Activated CD4-positive, alpha-beta memory T cell treated with anti-CD3 and anti-CD28 coated beads, Interleukin-2, amount 10 ng/mL, durations not matched to agents 7 days and 5 days (primary cell): ENCODE data around the gene SRGAP2B. TPM values are rescaled to one million over a fixed set of nuclear protein-coding genes. Genes with fewer than 3 reads are reported as not detected.
"Not testable (repeated sequence)": the region's sequence is repeated elsewhere in the genome, so short reads cannot be mapped to it uniquely, and the experiment has no call there.

ENCODE experiments used
- CTCF ChIA-PET: fragments of 350-600 bp; sonication (Branson Sonifier 250); formaldehyde crosslinking; loops from one replicate; lab custom pipeline; 2021; ENCODE audit warnings: antibody characterized with exemption, inconsistent platforms; lab: Charles Lee
- POLR2A ChIA-PET: fragments of 350-600 bp; sonication (Branson Sonifier 250); formaldehyde crosslinking; loops from one replicate; lab custom pipeline; 2021; ENCODE audit warnings: antibody characterized with exemption; lab: Charles Lee
- DNase-seq: peaks from one replicate; pipeline ENCODE4 v3.0.0-alpha.2; 2020
- H3K27ac Mint-ChIP-seq: one replicate; pipeline ENCODE4 v1.8.0; 2021; ENCODE audit warnings: mild to moderate bottlenecking, mixed read lengths
- H3K27me3 Mint-ChIP-seq: one replicate; pipeline ENCODE4 v1.8.0; 2021; ENCODE audit warnings: mixed read lengths
- H3K36me3 Mint-ChIP-seq: one replicate; pipeline ENCODE4 v1.8.0; 2021; ENCODE audit warnings: low read depth, mixed read lengths
- H3K4me1 Mint-ChIP-seq: one replicate; pipeline ENCODE4 v1.8.0; 2021; ENCODE audit warnings: mixed read lengths
- H3K4me3 Mint-ChIP-seq: one replicate; pipeline ENCODE4 v1.8.0; 2021; ENCODE audit warnings: mild to moderate bottlenecking, mixed read lengths
- H3K9me3 Mint-ChIP-seq: one replicate; pipeline ENCODE4 v1.8.0; 2021; ENCODE audit warnings: mixed read lengths
- total RNA-seq, 2 experiments: library from RNA; stranded (reverse); gene quantifications; one replicate each; pipeline ENCODE4 v1.2.3, GENCODE V29; 2021

SRGAP2B gene
- total RNA-seq, 2 experiments from 2014 or later: 39.3 to 43.8 TPM

DNA sequence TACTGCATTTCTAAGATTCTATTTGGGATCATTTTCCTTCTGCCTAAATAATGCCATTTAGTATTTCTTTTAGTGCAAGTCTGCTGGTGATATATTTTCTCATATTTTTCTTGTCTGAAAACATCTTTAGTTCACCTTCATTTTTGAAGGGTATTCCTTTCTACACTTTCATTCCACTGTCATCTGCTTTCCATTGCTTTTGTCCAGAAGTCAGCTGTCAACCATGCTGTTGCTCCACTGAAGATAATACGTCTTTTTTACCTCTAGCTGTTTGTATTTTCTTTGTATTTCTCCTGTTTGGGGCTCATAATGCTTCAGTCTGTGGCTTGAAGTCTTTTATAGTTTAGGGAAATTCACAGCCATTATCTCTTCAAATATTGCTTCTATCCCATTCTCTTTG, 167.8 kb downstream of the SRGAP2B start:
- H3K4me3 Mint-ChIP-seq, H3K27ac Mint-ChIP-seq, H3K4me1 Mint-ChIP-seq, DNase-seq, POLR2A ChIA-PET, CTCF ChIA-PET, H3K36me3 Mint-ChIP-seq, H3K27me3 Mint-ChIP-seq, H3K9me3 Mint-ChIP-seq: not testable (repeated sequence)

DNA sequence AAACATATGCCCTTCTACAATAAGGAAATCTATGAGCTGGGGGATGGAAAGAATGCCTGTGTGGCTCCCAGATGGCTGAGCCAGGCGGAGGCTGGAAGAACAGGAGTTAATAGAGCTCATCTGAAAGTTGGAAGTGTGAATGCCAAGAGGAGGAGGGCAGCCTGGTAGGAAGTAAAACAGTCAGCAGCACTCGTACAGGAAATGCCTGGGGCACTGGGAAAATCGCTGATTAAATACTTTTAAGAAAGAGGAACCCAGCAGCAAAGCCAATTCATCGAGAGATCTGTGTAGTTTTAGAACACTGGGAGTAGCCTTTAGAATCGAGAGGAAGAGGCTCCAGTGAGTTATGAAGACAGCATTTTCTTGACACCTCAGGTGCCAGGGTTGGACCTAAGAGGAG, 171.5 kb downstream of the SRGAP2B start:
- DNase-seq, H3K4me1 Mint-ChIP-seq, POLR2A ChIA-PET, H3K9me3 Mint-ChIP-seq, CTCF ChIA-PET, H3K27me3 Mint-ChIP-seq, H3K27ac Mint-ChIP-seq, H3K36me3 Mint-ChIP-seq, H3K4me3 Mint-ChIP-seq: not testable (repeated sequence)

DNA sequence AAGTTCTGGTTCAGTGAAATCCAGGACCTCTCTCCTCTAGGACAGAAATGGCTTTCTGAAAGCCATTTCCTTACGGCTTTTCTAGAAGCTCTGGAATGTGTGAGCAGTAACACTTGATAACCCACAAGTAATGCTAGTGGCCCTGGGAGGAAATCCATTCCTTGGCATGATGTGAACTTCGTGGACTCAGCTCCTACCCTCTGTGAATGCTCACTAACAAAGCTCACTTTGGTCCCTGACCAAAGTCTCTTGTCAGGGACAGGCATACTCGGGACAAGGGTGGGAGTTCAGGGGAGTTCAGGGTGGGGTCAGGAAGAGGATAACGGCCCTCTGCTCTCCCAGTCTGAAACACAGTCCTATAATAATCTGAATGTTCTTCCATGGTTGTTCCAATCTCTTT, 172.3 kb downstream of the SRGAP2B start:
- CTCF ChIA-PET, POLR2A ChIA-PET, H3K36me3 Mint-ChIP-seq, H3K27me3 Mint-ChIP-seq, DNase-seq, H3K27ac Mint-ChIP-seq, H3K9me3 Mint-ChIP-seq, H3K4me1 Mint-ChIP-seq, H3K4me3 Mint-ChIP-seq: not testable (repeated sequence)

DNA sequence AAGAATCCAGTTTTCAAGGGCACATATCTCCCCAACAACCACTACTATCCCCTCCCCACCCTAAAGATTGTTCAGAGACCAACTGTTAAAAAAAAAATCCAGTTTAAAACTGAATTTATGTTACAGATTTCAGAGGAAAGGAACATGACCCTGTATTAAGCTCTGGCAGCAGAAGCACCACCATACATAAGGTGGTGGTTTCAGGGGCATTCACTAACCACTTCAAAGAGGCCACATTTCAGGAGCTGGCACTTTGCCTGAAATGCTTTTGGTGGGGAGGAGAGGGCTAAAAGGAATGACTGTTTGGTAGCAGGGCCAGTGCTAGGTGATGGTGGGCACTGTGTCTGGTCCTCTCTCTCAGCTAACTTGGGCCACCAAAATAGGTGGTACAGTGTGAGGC, 176.0 kb downstream of the SRGAP2B start:
- H3K27ac Mint-ChIP-seq, CTCF ChIA-PET, H3K4me1 Mint-ChIP-seq, H3K4me3 Mint-ChIP-seq, DNase-seq, POLR2A ChIA-PET, H3K36me3 Mint-ChIP-seq, H3K9me3 Mint-ChIP-seq, H3K27me3 Mint-ChIP-seq: not testable (repeated sequence)

DNA sequence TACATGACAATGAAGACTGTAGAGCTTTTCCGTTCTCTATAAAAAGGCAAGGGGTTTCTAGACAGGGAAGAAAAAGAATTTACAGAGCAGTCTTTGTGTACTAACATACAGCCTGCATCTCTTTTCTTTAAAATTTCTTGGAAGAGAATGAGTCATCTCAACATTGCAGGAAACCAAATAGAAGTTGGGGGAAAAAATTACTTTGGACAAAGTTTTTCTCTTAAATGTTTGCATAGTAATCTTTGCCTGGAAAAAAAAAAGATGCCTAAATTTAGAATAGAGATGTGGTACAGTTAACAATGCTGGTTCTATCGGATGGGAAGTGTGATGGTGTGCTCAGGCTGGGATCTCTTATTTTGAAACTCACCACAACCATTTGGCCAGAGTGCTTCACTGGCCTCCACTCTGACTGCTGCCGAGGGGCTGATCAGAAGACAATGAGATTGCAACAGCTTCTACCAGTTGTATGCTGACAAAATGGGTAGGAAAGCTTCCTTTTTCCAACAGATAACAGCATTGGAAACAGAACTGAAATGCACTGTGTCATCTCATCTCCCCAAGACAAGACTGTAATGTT, 177.0 kb downstream of the SRGAP2B start:
- DNase-seq, H3K4me3 Mint-ChIP-seq, CTCF ChIA-PET, H3K9me3 Mint-ChIP-seq, H3K36me3 Mint-ChIP-seq, POLR2A ChIA-PET, H3K27me3 Mint-ChIP-seq, H3K4me1 Mint-ChIP-seq: not testable (repeated sequence)
- H3K27ac Mint-ChIP-seq: peak overlapping the region; percentile 83

DNA sequence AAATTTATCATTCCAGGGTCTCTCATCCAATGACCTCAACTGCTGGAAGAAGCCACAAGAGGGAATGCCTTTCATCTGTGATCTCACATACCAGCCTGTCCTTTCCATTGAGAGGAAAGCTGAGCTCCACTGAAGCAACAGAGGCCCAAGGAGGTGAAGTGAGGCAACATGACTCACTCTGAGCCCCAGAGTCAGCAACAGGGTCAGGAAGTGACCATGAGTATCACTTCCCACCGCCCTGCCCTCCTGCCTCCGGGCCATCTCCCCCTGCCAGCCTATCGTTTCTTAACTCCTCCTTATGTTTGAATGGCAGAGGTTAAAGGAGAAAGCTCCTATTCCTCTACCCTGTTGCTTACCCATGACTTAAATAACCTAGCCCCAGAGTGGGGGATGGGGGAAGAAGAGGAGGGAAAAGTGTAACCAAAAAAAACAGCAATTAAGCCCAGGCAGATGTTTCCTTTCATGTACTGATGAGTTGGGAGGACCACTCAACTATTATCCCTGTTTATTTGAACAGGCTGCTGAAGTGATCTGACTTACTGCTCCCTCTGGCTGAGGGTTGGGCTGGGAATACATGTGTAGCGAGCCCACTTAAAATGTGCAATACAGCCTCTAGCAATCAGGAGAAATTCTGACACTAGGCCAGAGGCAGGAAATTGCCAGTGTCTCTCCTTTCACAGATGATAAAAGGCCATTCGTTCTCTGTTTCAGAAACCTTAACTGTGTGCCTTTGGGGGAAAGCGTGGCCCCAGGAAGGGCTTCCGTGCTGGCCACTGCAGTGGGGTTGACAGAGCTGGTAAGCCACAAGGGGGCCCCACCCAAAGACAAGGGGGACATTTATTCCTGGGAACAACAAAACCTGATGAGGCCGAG, 177.7 kb downstream of the SRGAP2B start:
- H3K4me3 Mint-ChIP-seq, CTCF ChIA-PET, H3K4me1 Mint-ChIP-seq, POLR2A ChIA-PET, DNase-seq, H3K36me3 Mint-ChIP-seq, H3K27me3 Mint-ChIP-seq, H3K9me3 Mint-ChIP-seq: not testable (repeated sequence)
- peak overlapping the region; percentile 58 for H3K27ac Mint-ChIP-seq

DNA sequence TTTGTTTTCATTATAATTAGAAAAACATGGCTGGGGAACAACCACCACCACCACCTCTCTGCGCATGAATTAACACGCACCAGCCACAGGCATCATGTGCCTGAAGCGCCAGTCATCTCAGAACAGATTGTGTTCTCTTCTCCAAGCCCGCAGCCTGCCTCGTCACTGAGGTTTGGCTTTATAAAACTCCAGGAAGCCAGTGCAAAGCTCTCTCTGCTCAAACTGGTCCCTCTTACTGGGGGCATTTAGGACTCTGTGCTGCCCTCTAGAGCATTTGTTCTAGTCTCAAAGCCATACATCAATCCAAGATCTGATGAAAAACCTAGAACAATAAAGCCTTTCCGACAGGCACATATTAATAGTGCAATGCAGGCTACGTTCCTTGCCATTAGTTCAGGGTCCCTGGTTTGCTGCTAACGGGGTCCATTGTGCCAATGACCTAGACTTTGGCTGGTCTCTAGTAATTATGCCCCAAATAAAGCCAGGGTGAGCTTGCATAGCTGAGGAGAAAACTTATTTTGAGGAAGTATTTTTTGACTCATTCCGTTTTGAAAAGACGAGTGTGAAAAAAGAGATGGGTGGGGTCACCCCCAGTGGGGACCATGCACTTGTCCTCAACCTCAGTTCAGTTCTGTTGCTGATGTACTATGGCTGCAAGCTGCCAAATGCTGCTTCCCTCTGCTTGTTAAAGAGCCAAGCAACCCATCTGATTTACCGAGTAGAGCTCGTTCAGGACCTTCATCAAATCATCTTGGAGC, 181.0 kb downstream of the SRGAP2B start:
- H3K4me1 Mint-ChIP-seq, POLR2A ChIA-PET, DNase-seq, H3K9me3 Mint-ChIP-seq, CTCF ChIA-PET, H3K4me3 Mint-ChIP-seq, H3K36me3 Mint-ChIP-seq, H3K27ac Mint-ChIP-seq, H3K27me3 Mint-ChIP-seq: not testable (repeated sequence)

DNA sequence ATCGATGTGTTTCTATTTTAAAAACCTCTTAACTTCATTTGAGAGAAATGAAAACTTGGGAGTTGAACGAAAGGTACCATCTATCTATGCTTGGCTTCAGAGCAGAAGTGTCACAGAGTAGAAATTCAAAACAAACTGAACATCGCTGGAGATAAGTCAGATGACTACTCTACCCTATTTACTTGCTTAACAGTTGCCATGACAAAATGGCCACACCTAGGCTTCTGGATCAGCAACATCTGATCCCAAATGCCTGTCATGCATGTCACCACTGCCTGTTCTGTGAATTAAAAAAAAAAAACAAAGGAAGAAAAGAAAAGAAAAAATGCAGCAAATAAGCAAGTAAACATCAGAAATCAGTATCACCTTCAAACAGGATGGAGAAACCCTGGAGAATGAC, 181.7 kb downstream of the SRGAP2B start:
- H3K4me3 Mint-ChIP-seq, H3K9me3 Mint-ChIP-seq, POLR2A ChIA-PET: not testable (repeated sequence)

DNA sequence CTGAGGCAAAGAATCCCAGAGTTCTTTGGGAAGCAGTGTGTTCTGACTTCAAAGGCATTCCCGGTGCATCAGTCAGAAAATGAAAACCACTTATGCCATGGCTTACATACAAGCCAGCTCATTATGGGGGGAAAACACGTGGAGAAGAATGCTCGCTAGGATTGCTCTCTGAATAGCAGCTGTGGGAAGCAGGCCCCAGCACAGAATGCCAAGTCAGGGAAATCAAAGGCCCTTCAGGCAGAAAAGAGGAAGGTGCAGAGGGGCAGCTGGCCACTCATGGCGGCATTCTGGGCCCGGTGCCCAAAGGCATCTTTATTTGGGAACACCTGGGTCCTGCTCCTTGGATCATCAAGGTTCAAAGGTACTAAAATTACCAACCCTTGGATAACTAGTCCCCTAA, 184.4 kb downstream of the SRGAP2B start:
- DNase-seq, POLR2A ChIA-PET, H3K9me3 Mint-ChIP-seq, H3K4me1 Mint-ChIP-seq, H3K4me3 Mint-ChIP-seq, H3K27me3 Mint-ChIP-seq, CTCF ChIA-PET, H3K36me3 Mint-ChIP-seq, H3K27ac Mint-ChIP-seq: not testable (repeated sequence)

More for the DNA sequence above, 181.7 kb downstream of the SRGAP2B start:
- H3K27me3 Mint-ChIP-seq, H3K36me3 Mint-ChIP-seq, DNase-seq, H3K27ac Mint-ChIP-seq, CTCF ChIA-PET, H3K4me1 Mint-ChIP-seq: not testable (repeated sequence)

DNA sequence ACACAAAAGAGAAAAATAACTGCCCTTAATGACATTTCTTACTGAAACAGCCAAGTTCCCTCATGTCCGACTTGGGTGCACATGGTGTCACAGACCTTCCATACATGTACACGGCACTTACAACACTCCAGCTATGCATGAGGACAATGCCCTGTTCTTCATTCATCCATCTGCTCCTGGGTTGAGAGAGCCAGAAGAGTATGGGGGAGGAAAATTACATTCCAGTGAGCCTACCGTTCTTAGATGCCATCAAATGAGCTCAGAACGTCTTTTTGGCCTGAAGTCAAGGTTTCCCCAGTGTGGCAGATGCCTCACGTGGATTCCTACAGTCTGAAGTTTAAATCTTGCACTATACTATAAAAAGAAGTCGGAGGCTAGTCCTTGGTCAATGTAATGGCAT, 194.3 kb downstream of the SRGAP2B start:
- POLR2A ChIA-PET, H3K9me3 Mint-ChIP-seq, CTCF ChIA-PET, H3K27ac Mint-ChIP-seq, H3K4me1 Mint-ChIP-seq, DNase-seq, H3K36me3 Mint-ChIP-seq, H3K4me3 Mint-ChIP-seq, H3K27me3 Mint-ChIP-seq: not testable (repeated sequence)

DNA sequence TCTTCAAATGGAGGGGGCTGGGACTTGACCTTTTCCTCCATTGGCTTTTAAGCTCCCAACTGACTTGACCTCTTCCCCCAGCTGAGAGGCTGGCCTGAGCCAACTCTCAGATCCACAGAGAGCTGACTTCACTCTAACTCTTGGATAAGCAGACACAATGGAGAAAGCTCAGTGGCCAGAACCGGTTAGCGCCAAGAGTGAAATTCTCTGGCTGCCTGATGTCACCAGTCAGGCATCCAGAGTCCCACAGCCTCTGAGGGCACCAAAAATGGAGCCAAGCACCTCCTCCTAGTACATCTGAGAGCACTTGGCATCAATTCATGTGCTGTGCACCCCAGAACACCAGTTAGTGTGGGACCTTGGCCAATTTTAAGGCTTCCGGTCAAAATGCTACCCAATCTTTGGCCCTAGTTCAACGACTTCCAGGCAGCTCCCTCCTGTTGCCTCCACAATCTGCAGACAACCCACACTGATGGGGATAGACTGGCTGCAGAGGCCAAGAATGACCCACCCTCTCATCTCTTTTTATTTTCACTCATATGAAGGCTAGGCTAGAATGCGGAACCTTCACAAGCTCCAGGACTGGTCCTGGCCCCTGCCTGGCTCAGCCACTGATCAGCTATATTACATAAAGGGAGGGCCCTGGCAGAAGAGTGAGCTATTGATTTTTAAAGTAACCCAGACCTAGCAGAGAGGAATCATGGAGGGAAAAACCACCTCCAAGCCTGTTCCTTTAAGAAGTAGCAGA, 200.5 kb downstream of the SRGAP2B start:
- H3K4me1 Mint-ChIP-seq, POLR2A ChIA-PET, H3K9me3 Mint-ChIP-seq, H3K4me3 Mint-ChIP-seq, DNase-seq, CTCF ChIA-PET, H3K27me3 Mint-ChIP-seq, H3K36me3 Mint-ChIP-seq, H3K27ac Mint-ChIP-seq: not testable (repeated sequence)

DNA sequence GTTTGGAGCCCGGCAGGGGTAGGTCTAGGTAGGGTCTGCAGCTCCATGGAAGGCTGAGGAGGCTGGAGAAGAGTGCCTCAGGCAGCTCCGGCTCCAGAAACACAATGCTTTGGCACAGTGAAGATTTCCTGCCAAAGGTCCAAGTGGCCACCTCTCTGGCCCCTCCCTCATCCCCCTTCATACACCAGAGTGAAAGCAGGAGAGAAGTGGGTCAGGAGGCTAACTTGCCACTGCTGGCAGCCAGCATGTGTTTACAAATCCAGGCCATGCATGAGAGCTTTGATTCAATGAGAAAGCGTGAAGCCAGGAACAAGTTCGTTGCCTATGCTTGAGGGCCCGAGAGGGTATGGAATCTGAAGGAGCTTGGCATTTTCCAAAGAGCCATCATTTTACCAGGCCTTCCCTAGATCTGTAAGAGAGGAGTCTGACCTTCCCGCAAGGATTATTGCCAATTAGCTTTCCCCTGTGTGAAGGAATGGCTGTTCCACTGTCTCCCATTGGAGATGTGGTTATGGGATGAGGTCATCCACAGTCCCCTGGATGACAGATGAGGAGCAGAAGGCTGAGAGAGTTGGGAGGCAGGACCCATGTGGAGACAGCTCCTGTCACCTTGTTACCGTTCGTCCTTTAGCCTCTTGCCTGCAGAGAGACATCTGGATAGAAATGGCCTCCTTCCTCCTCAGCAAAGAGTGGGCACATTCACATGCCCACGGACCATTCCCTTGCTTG, 201.3 kb downstream of the SRGAP2B start:
- H3K4me1 Mint-ChIP-seq, H3K4me3 Mint-ChIP-seq, H3K36me3 Mint-ChIP-seq, DNase-seq, H3K27me3 Mint-ChIP-seq, H3K27ac Mint-ChIP-seq, H3K9me3 Mint-ChIP-seq, CTCF ChIA-PET, POLR2A ChIA-PET: not testable (repeated sequence)
